ENCODE measurements around the gene PLAGL1.

Gene PLAGL1

DNA sequence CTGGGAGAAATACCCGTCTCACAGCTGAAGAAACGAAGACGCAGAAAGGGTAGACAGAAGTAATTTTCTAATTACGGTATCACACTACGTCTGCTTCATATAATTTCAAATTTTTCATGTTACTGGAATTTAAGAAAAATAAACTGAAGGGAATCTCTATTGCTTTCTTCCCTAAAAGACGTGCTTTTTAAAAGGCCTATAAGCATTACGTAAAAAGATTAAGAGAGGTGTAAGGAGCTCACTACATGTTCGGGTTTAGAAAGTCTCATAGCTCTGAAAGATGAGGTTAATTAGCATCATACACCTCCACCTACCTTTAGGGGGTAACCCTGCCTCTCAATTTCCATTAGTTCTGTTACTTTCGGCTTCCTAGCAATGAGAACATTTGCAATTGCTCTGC lies 787 bp upstream of the PLAGL1 start:
- Histone ChIP-seq H3K4me2 (ENCODE audit: low read length) (peak overlapping the region; percentile 79), H3K27me3 (ENCODE audit: low read depth, low read length) (no peaks in the 10 kb centered on the region), H4K20me1 (ENCODE audit: insufficient read depth, low read length) (no peaks in the 10 kb centered on the region), H3K36me3 (replicated peaks; ENCODE audit: low read depth, low read length) (no peaks in the 10 kb centered on the region), H3K9me3 (ENCODE audit: insufficient read depth, low read length) (no peaks in the 10 kb centered on the region), H3K9ac (ENCODE audit: low read length) (peak overlapping the region; percentile 67), H3K4me1 (ENCODE audit: low read length) (peaks cover 14% of the 10 kb centered on the region), H2AFZ (ENCODE audit: low read depth, low read length) (peak overlapping the region; percentile 88), H3K27ac (ENCODE audit: low read length) (0 out of 2 replicates have a peak overlapping the region, but pooled peaks have one; percentile 31), H3K79me2 (ENCODE audit: low read length) (no peaks in the 10 kb centered on the region; the same call in 1 of the 2 replicates), H3K4me3 (ENCODE audit: low read length) (peak overlapping the region; percentile 85)
- TF ChIP-seq EZH2phosphoT487 (IDR thresholded peaks at IDR 0.05; ENCODE audit: low read depth) (no peak), CTCF (IDR thresholded peaks at IDR 0.05; ENCODE audit: low read depth, low read length) (no peak)

GRCh38 chr6:144007478-144008119 lies 460 bp downstream of the PLAGL1 start:
- Histone ChIP-seq H2AFZ (ENCODE audit: low read depth, low read length) (peak overlapping the region; percentile 88), H3K4me2 (ENCODE audit: low read length) (peak overlapping the region; percentile 79), H3K79me2 (ENCODE audit: low read length) (no peaks in the 10 kb centered on the region; the same call in 1 of the 2 replicates), H3K27me3 (ENCODE audit: low read depth, low read length) (no peaks in the 10 kb centered on the region), H3K9me3 (ENCODE audit: insufficient read depth, low read length) (no peaks in the 10 kb centered on the region), H3K36me3 (replicated peaks; ENCODE audit: low read depth, low read length) (peaks cover 4% of the 10 kb centered on the region), H4K20me1 (ENCODE audit: insufficient read depth, low read length) (no peaks in the 10 kb centered on the region), H3K27ac (ENCODE audit: low read length) (peak overlapping the region; percentile 31), H3K4me3 (ENCODE audit: low read length) (peak overlapping the region; percentile 85), H3K9ac (ENCODE audit: low read length) (peak overlapping the region; percentile 67), H3K4me1 (ENCODE audit: low read length) (peaks cover 14% of the 10 kb centered on the region)
- TF ChIP-seq EZH2phosphoT487 (IDR thresholded peaks at IDR 0.05; ENCODE audit: low read depth) (no peak), CTCF (IDR thresholded peaks at IDR 0.05; ENCODE audit: low read depth, low read length) (no peak)

DNA sequence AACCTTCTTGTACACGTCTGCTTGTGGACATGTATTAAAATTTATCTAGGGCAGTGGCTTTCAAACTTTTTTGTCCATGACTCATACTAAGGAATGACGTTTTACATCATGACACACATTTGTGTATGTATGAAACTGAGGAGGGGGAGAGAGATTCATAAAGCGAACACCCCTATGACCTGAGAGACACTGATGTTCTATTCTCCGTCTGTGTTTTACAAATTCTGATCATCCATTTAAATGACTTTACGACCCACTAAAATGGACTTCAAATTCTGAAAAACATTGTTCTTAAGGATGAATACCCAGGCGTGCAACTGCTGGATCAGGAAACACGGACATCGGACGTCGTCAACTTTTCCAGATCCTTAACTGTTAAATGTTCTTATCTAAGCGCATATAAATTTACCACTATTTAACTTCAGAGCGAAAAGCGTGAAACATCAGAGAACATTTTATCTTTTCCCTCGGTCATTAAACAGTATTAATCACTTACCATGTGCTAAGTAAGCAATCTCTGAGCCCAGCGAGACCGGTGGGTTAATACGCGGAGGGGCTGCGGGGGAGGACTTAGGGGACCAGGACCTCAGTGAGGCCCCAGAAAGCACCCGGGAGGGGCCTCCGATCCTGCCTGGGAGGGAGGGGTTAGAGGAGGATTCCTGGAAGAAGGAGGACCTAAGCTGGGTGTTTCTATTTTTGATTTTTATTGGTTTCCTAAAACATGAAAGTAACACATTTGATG lies 1.2 kb downstream of the PLAGL1 start:
- peak overlapping the region; percentile 79 for H3K4me2 ChIP-seq (ENCODE audit: low read length)
- peak overlapping the region; percentile 85 for H3K4me3 ChIP-seq (ENCODE audit: low read length)
- H3K4me1 ChIP-seq (ENCODE audit: low read length), result peaks cover 14% of the 10 kb centered on the region
- no peak overlapping the region for H3K27ac ChIP-seq (ENCODE audit: low read length)
- H3K36me3 ChIP-seq (replicated peaks; ENCODE audit: low read depth, low read length), result peaks cover 4% of the 10 kb centered on the region
- H3K79me2 ChIP-seq (ENCODE audit: low read length), result no peaks in the 10 kb centered on the region; the same call in 1 of the 2 replicates
- TF ChIP-seq CTCF (IDR thresholded peaks at IDR 0.05; ENCODE audit: low read depth, low read length) (no peak), EZH2phosphoT487 (IDR thresholded peaks at IDR 0.05; ENCODE audit: low read depth) (no peak)
- H3K9ac ChIP-seq (ENCODE audit: low read length), result peak overlapping the region; percentile 67
- no peaks in the 10 kb centered on the region for H4K20me1 ChIP-seq (ENCODE audit: insufficient read depth, low read length)
- no peaks in the 10 kb centered on the region for H3K9me3 ChIP-seq (ENCODE audit: insufficient read depth, low read length)
- 0 out of 2 replicates have a peak overlapping the region, but pooled peaks have one; percentile 88 for H2AFZ ChIP-seq (ENCODE audit: low read depth, low read length)
- H3K27me3 ChIP-seq (ENCODE audit: low read depth, low read length), result no peaks in the 10 kb centered on the region

GRCh38 chr6:143999406-143999805 lies 8.7 kb downstream of the PLAGL1 start:
- Histone ChIP-seq H3K4me1 (ENCODE audit: low read length) (no peaks in the 10 kb centered on the region), H3K9me3 (ENCODE audit: insufficient read depth, low read length) (no peaks in the 10 kb centered on the region), H3K4me3 (ENCODE audit: low read length) (no peak overlapping the region), H3K27me3 (ENCODE audit: low read depth, low read length) (no peaks in the 10 kb centered on the region), H3K4me2 (ENCODE audit: low read length) (no peak overlapping the region), H3K79me2 (ENCODE audit: low read length) (no peaks in the 10 kb centered on the region), H4K20me1 (ENCODE audit: insufficient read depth, low read length) (no peaks in the 10 kb centered on the region), H3K9ac (ENCODE audit: low read length) (no peak overlapping the region), H3K27ac (ENCODE audit: low read length) (no peak overlapping the region), H2AFZ (ENCODE audit: low read depth, low read length) (no peak overlapping the region), H3K36me3 (replicated peaks; ENCODE audit: low read depth, low read length) (peaks cover 6% of the 10 kb centered on the region)
- no peak for TF ChIP-seq EZH2phosphoT487 (IDR thresholded peaks at IDR 0.05; ENCODE audit: low read depth)
- no peak for TF ChIP-seq CTCF (IDR thresholded peaks at IDR 0.05; ENCODE audit: low read depth, low read length)

Data from OCI-LY3 (cell line).